NCI-H2227 treated with DMSO at 0.1 percent for 48 hours (cell line): ENCODE results near the gene LTBP3.
"Not testable (repeated sequence)": the region's sequence is repeated elsewhere in the genome, so short reads cannot be mapped to it uniquely, and the experiment has no call there.

ENCODE experiments used
- DNase-seq: peaks from one replicate; lab custom pipeline; 2025; lab: John Stamatoyannopoulos, UW

Gene LTBP3

DNA sequence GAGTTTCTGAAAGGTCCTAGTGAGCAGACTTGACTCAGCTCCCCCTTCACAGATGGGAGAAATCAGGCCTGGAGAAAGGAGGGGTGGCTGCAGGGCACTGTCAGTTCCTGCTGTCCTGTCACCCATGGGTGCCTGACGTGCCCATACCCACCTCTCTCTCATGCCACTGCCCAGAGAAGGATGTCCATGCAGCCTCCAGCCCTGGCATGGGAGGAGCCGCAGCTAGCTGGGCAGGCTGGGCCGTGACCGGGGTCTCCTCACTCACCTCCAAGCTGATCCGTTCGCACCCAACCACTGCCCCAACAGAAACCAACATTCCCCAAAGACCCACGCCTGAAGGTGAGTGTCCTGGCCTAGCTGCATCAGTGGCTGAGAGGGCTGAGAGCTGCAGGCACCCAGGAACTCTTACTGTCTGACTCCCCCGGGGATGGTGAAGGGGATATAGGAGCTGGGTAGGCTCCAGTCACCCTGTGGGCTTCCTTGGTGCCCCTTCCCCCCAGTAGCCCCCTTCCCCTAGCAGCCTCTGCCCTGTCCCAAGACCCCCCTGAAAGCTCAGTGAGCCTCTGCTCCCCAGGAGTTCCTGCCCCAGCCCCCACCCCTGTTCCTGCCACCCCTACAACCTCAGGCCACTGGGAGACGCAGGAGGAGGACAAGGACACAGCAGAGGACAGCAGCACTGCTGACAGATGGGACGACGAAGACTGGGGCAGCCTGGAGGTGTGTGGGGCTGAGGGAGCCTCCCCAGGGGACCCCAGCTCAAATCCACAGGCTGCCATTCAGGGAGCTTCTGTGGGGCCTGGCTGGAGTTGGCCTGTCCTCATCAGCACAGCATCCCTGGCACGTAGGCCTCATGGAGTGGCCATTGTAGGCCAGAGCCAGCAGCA lies 21.5 kb downstream of the LTBP3 start:
- DNase-seq, result no peak

DNA sequence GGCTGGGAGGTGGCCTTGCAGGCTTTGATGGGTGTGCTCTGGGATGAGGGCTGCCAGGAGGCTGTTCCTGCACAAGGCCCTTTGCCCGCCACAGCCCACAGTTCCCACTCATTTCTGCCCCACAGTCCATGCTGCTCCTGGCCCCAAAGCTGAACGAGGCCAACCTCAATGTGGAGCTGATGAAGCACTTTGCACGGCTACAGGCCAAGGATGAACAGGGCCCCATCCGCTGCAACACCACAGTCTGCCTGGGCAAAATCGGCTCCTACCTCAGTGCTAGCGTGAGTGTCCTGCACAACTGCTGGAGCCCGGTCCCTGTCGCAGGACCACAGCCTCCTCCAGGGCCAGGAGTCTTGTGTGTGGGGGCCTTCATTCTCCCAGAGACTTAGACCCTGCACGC lies 23.1 kb downstream of the LTBP3 start:
- no peak for DNase-seq

DNA sequence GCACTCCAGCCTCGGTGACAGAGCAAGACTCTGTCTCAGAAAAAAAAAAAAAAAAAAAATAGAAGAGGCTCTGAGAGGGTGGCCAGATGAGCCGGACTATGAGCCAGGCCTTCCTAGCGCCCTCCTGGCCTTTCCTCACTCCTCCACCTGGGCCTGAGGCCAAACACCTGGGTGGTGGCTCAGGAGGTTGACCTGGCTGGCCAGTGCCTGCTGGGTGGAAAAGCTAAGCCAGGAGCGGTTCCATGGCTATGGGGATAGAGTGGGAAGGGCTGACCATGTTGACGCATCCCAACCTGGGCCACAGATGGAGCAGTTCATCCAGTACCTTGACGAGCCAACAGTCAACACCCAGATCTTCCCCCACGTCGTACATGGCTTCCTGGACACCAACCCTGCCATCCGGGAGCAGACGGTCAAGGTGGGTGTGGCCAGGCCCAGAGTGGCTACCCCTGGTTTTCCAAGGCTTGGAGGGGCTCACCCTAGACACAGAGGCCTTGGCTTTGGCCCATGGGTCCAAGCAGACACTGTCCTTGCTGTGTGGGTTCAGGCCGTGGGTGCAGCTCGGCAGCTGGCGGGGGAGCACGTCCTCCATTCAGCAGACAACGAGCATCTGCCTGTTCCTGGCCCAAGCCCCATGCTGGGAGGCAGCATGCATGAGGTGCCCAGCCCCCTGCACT lies 25.6 kb downstream of the LTBP3 start:
- no peak for DNase-seq

DNA sequence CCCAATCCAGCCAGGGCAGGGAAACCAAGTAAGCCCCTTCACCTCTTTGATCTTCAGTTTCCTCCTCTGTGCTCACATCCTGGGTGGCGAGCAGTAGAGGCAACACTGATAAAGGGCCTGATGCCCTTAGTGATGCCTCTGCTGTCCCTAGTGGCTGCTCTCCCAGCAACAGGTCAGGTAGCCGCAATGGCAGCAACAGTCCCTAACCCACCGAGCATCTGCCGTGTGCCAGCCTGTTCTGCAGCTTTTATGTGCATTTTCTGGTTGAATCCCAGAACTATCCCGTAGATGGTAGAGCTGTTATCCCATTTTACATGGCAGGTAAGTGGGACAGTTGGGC lies 28.0 kb downstream of the LTBP3 start:
- DNase-seq, result no peak

DNA sequence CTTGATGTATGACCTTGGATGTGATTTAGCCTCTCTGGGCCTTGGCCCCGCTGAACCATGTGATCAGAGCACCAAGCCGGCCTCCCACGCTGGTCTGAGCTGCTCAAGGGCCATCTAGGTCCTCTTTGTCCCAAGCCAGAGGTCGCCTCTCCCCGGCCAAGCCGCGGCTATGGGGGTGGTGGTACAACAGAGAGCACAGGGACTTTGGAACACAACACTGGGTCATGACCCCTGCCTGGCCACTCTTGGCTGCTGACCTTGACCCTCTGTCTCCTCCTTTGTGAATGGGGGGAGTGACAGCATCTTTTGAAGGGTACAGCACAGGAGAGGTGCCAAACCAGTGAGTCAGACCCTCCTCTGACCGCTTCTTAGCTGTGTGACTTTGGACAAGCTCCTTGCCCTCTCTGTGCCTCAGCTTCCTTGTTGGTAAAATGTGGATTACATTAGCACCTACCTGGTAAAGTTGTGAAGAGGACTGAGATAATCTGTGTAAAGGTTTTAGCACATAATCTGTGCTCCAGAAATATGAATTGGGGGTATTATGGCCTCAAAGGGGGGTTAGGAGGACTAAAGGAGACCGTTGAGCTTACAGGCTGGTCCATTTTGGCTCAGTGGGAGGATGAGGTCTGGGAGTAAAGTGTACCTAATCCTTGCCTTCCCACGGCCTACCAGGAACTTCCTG lies 28.5 kb downstream of the LTBP3 start:
- DNase-seq, result no peak

DNA sequence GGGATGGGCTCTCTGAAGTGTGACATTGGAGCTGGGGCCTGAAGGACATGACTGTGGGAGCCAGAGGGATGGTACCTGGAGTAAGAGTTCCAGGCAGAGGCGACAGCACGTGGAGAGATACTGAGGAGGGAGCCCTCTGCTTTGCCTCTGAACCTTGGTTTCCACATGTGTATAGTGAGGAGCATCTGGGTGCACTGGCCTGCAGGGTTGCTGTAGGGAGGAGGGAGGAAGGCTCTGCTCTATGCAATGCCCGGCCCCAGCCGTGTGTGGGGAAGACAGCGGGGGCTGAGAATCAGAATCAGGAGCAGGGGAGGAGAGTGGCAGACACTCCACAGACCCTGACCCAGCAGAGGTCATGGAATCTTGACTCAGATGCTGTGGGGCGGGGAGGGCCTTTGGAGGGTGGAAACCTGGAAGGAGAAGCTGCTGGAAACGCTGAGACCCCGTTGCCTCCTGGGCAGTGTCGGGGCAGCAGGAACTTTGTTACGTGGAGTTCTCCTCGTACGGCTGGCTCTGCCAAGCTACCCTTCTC lies 29.3 kb downstream of the LTBP3 start:
- DNase-seq, result no peak

DNA sequence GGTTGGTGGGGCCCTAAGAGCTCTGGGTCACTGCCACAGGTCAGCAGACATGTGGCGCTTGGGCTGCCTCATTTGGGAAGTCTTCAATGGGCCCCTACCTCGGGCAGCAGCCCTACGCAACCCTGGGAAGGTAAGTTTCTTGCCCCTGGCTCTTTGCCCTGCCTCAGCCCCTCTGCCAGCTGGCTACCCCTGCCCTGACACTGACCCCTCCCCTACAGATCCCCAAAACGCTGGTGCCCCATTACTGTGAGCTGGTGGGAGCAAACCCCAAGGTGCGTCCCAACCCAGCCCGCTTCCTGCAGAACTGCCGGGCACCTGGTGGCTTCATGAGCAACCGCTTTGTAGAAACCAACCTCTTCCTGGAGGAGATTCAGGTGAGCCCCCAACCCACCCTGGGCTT lies 31.4 kb downstream of the LTBP3 start:
- no peak for DNase-seq

DNA sequence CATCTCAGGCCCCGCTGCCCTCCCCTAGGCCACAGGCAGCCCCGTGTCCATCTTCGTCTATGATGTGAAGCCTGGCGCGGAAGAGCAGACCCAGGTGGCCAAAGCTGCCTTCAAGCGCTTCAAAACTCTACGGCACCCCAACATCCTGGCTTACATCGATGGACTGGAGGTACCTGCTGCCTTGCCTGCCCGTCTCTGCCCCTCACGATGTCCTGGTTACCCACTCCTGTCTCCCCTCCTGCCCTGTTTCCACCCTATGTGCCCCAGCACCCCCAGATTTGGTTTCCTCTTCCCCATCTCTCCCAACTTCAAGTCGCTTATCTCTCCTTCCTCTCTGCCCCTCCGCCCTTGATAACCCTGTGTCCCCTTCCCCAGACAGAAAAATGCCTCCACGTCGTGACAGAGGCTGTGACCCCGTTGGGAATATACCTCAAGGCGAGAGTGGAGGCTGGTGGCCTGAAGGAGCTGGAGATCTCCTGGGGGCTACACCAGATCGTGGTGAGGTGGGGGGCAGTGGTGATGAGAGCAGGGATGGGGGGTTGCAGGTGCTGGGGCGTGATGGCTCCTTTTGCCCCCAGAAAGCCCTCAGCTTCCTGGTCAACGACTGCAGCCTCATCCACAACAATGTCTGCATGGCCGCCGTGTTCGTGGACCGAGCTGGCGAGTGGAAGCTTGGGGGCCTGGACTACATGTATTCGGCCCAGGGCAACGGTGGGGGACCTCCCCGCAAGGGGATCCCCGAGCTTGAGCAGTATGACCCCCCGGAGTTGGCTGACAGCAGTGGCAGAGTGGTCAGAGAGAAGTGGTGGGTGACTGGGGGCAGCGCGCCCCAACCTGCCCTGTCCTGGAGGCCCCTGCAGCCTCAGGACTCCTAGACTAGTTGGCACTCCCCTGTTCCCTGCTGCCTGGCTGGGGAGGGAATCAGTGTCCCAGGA lies 32.3 kb downstream of the LTBP3 start:
- DNase-seq, result no peak

DNA sequence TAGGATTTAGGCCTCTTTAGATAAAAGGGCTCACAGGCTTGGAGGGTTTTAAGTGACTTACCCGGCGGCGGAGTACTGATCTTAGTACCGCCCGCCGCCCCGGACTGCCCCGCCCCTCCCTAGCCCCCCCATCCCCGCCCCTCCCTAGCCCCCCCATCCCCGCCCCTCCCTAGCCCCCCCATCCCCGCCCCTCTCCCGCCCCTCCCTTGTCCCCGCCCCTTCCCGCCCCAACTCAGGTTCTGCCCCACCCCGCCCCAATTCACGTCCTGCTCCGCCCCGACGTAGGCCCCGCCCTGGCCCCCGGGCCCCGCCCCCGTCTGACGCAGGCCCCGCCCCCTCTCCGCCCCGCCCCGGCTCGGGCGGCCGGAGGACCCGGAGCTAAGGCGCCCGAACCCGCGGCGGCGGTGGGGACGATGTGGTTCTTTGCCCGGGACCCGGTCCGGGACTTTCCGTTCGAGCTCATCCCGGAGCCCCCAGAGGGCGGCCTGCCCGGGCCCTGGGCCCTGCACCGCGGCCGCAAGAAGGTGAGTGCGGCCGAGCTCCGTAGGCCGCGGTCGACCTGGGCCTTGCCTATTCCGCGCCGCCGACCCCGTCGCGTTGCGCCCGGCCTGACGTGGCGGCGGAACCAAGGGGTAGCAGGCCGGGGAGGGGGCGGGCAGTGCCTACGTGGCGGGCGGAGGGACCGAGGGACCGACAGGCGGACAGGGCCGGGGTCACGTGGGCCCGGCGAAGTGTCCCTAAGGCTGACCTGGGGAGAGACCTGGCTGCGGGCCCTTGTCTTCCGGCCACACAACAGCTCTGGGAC lies 33.2 kb downstream of the LTBP3 start, which contains the start of gene SCYL1:
SCYL1 (plus strand) TSS at position 343 of the 805 bp plus-strand sequence; CDS start at position 414, 71 bp downstream.
- DNase-seq, result peak; percentile 74

DNA sequence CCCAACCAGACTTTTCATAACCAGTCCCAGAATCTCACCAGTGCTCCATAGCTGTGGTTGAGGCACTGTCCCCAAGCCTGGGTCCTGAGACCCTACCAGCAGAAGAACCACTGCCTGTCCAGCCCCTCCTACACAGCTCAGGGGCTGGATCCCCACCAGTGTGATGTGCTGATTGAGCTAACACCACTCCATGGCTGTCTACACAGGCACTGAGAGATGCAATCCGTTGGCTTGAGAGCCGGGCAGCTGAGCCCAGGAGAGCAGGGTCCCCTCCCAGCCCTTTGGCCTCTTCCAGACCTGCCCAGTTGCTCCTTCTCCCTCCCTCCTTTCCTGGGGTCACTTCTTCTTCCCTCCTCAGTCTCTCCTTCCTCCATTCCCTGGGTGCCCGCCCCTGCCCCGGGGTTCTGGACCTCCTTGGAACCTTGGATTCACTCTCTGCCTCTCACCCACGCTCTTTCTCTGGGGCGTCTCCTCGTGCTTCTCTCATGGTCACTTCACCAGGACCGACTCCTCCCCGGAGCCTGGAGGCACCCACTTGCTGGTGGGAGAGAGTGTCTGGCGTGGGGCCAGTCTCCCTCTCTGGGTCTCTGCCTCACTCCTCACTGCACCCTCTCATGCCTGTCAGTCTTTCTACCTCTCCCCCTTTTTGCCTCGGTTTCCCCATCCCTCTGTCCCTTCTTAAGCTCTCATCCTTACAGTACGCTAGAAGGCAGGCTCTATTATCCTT lies 34.0 kb downstream of the LTBP3 start:
- no peak for DNase-seq

DNA sequence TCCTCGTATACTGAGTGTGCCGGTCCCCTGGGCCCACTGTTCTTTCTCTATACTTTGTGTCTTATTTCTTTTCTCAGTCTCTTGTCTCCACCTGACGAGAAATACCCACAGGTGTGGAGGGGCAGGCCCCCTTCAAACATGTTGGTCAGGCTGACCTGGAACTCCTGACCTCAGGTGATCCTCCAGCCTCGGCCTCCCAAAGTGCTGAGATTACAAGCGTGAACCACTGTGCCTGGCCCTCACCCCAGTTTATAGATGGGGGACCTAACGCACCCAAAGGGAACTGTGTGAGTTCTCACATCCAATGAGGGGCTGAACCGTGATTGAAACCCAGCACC lies 34.6 kb downstream of the LTBP3 start:
- not testable (repeated sequence) for DNase-seq

DNA sequence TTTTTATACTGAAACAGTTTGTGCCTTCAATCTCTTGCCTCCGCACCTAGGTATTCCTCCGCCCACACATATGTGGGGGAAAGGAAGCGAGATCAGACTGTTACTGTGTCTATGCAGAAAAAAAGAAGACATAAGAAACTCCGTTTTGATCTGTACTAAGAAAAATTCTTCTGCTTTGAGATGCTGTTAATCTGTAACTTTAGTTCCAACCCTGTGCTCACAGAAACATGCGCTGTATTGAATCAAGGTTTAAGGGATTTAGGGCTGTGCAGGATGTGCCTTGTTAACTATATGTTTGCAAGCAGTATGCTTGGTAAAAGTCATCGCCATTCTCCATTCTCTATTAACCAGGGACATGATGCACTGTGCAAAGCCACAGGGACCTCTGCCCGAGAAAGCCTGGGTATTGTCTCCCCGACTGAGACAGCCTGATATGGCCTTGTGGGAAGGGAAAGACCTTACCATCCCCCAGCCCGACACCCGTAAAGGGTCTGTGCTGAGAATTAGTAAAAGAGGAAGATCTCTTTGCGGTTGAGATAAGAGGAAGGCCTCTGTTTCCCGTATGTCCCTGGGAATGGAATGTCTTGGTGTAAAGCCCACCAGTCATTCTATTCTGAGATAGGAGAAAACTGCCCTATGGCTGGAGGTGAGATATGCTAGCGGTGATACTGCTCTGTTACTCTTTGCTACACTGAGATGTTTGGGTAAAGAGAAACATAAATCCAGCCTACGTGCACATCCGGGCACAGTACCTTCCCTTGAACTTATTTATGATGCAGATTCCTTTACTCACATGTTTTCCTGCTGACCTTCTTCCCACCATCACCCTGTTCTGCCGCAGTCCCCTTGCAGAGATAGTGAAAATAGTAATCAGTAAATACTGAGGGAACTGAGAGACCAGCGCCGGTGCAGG lies 35.2 kb downstream of the LTBP3 start:
- DNase-seq, result not testable (repeated sequence)

DNA sequence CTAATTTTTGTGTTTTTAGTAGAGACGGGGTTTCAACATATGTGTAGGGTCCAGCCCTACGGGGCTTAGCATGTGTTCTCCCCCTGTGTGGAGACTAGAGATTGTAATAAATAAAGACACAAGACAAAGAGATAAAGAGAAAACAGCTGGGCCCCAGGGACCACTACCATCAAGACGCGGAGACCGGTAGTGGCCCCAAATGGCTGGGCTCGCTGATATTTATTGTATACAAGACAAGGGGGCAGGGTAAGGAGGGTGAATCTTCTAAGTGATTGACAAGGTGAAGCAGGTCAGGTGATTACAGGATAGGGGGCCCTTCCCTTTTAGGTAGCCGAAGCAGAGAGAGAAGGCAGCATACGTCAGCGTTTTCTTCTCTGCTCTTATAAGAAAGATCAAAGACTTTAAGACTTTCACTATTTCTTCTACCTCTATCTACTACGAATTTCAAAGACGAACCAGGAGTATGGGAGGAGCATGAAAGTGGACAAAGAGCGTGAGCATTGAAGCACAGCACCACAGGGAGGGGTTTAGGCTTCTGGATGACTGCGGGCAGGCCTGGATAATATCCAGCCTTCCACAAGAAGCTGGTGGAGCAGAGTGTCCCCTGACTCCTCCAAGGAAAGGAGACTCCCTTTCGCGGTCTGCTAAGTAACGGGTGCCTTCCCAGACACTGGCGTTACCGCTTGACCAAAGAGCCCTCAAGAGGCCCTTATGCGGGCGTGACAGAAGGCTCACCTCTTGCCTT lies 36.2 kb downstream of the LTBP3 start:
- peak; percentile 45 for DNase-seq

DNA sequence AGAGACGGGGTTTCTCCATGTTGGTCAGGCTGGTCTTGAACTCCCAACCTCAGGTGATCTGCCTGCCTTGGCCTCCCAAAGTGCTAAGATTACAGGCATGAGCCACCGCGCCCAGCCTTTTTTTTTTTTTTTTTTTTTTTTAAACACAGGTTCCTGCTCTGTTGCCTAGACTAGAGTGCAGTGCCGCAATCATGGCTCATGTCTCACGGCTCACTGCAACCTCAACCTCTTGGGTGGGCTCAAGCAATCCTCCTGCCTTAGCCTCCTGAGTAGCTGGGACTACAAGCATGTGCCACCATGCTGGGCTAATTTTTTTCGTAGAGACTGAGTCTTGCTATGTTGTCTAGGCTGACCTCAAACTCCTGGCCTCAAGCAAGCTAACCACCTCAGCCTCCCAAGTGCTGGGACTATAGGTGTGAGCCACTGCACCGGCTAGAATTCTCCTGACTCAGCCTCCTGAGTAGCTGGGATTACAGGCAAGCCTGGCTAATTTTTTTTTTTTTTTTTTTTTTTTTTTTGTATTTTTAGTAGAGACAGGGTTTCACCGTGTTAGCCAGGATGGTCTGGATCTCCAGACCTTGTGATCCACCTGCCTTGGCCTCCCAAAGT lies 39.1 kb downstream of the LTBP3 start:
- not testable (repeated sequence) for DNase-seq

DNA sequence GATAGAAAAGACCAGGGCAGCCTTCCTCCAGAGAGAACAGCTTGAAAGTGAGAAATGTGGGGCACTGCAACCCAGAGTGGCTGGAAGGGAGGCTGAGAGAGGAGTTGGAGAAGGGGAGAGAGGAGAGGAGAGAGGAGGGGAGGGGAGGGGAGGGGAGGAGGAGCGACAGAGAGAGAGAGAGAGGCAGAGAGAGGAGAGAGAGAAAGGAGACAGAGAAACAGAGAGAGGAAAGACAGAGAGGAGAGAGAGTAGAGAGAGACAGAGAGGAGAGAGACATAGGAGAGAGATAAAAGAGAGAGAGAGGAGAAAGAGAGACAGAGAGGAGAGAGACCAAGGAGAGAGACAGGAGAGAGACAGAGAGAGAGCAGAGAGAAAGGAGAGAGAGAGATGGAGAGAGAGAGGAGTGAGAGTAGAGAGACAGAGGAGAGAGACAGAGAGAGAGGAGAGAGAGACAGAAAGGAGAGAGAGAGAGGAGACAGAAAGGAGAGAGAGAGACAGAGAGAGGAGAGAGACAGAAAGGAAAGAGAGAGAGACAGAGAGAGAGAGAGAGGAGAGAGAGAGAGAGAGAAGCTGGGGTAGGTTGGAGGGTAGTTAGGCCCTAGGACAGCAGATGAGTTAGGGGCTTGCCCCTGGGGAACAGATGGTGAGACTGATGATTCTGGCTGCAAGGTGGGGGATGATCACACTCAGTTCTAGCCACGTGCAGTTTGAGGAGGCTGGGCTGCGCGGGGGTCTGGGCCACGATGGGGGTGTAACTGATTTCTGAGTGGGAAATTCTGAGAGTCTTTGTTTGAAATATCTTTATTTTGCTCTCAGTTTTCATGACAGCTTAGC lies 41.8 kb downstream of the LTBP3 start:
- DNase-seq, result no peak

DNA sequence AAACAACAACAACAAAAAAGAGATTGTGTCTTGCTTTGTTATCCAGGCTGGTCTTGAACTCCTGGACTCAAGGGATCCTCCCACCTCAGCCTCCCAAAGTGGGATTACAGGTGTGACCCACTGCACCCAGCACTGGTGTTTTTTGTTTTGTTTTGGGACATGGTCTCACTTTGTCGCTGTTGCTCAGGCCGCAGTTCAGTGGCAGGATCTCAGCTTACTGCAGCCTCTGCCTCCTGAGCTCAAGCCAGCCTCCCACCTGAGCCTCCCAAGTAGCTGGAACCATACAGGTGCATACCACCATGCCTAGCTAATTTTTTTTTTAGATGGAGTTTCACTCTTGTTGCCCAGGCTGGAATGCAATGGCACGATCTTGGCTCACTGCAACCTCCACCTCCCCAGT lies 45.8 kb downstream of the LTBP3 start:
- DNase-seq, result not testable (repeated sequence)
